ENCODE measurements around the gene ACR.

Gene ACR

GRCh38 chr22:50737728-50738648 is at the start of gene ACR:
TSS of gene ACR (plus strand) at chr22:50738204. CDS start at chr22:50738236, 32 bp downstream.
- no peak for DNase-seq

- no peak for DNase-seq
These were observed 49.6 kb upstream of the ACR start for GRCh38 chr22:50688448-50688847.

DNA sequence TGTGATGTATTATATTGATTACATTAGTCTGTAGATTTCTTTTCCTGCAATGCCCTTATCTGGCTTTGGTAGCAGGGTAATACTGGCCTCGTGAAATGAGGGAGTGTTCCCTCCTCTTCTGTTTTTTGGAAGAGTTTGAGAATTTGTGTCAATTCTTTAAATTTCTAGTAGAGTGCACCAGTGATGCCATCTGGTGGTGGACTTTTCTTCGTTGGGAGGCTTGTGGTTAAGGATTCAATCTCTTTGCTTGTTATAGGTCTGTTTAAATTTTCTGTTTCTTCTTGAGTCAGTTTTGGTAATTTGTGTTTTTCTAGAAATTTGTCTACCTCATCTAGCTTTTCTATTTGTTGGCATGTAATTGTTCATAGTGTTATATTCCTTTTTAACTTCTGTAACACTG is 46.5 kb upstream of the ACR start:
- DNase-seq = no peak

DNA sequence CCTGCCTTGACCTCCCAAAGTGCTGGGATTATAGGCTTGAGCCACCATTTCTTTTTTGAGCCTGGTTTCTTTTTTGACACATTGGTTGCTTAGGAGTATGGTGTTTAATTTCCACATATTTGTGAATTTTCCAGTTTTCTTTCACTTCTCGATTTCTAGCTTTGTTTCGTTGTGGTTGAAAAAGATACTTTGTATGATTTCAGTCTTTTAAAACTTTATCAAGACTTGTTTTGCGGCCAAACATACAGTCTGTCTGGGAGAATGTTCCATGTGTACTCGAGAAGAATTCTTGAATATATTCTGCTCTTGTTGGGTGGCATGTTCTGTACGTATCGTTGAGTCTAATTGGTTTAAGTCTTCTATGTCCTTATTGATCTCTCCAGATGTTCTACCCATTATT is 44.5 kb upstream of the ACR start:
- no peak for DNase-seq

- DNase-seq = no peak
These were observed 43.9 kb upstream of the ACR start for GRCh38 chr22:50694099-50694605.

GRCh38 chr22:50694766-50695420 is 43.1 kb upstream of the ACR start:
- no peak for DNase-seq

GRCh38 chr22:50695421-50696250 is 42.4 kb upstream of the ACR start:
- DNase-seq = no peak

GRCh38 chr22:50696251-50696798 is 41.7 kb upstream of the ACR start:
- no peak for DNase-seq

GRCh38 chr22:50696799-50697561 is 41.0 kb upstream of the ACR start:
- DNase-seq = peak; percentile 70

- peak; percentile 60 for DNase-seq
These were observed 40.1 kb upstream of the ACR start for GRCh38 chr22:50697667-50698506.

DNA sequence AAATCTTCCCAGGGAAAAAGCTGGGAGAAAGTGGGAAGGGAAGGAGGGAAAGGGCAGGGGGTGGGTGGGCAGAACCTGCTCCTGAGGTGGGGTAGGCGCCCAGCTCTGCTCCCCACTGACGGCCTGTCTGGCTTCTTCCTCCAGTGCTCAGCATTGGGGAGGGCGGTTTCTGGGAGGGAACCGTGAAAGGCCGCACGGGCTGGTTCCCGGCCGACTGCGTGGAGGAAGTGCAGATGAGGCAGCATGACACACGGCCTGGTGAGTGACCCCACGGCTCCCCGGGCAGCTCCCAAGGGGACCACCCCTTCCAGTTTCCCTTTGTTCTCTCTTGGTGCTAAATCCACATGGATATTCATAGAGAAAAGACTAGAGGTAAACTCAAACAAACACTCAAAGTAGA is 39.5 kb upstream of the ACR start:
- no peak for DNase-seq

DNA sequence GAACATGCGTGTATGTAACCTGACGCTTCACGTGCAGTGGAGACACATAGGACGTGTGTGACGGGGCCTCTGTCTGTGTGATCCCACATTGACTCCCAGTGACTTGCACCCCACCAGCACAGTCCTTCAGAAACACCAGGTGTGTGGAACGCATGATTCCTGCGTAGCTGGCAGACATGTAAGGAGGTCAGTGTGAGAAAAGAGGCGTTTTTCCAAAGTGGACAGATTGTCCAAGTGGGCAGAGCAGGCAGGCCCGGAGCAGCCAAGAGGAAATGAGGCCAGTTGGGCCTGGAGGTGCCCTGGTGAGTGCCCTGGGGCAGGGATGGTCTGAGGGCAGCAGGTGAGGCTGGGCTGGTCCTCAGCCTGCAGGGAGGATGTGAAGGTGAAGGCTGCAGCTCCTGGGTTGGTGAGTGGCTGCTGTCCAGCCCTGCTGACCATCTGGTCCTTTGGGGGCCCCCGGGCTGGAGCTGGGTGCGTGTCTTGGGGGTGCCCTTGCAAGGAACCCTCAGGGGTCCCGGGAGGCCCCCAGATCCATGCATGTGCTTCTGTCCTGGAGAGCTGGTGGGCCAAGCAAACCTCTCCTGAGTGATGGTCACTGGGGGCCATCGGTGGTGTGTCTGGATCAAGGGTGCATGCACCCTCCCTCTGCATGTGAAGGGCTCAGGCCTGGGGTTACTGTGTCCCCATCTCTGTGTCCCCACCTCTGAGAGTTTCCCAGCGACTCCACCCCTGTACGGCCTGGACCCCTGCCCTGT is 38.8 kb upstream of the ACR start:
- DNase-seq = no peak

- DNase-seq = no peak
These were observed 38.1 kb upstream of the ACR start for GRCh38 chr22:50699756-50700386.

- DNase-seq = no peak
These were observed 37.5 kb upstream of the ACR start for GRCh38 chr22:50700387-50701075.

DNA sequence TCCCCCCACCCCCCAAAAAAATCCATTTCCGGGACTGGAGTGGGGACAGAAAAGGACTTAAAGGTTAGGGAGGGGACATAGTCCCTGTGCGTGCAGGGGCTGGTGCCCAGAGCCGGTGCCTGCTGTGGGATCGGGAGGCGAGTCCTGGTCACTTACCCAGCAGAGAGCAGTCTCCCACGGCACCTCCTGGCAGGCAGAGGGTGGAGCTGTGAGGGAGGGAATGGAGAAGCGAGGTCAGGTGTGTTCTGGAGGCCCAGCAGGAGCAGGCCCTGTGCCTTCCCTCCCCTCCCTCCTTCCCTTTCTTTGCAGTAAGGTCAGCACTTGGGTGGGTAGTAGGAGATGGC is 37.0 kb upstream of the ACR start:
- DNase-seq = no peak

- DNase-seq = no peak
These were observed 36.4 kb upstream of the ACR start for GRCh38 chr22:50701428-50702154.

DNA sequence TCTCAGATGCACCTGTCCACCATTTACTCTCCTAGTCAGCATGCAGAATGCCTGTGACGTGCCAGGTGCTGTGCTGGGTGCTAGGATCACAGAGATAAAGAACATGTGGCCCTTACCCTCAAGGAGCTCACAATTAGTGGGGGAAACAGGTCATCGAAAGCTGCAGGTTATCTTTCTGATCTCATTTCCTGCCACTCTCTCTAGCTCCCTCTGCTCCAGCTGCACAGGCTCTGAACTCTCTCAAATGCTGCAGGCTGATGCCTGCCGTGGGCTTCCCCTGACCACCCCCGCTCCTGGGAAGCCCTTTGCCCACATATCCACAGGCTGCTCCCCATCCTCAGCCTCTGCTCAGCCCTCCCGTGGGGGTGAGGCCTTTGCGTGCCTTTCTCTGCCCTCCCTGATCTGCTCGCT is 35.7 kb upstream of the ACR start:
- no peak for DNase-seq
